ENCODE measurements around the gene ARID1B. TPM values are rescaled to one million over a fixed set of nuclear protein-coding genes. Genes with fewer than 3 reads are reported as not detected.

Gene ARID1B
- total and polyA plus RNA-seq, 10 of the 15 experiments (the other 5 are each of a cell fraction or from before 2014, with no cell fraction given) = 24.7 to 133 (median 54.6) TPM

- no peak for TF ChIP-seq ZNF592 (IDR thresholded peaks at IDR 0.05)
- TF ChIP-seq E2F8 (IDR thresholded peaks at IDR 0.05; ENCODE audit: low read depth, partially characterized antibody) = no peak
- no peak for TF ChIP-seq FOXK2 (IDR thresholded peaks at IDR 0.05)
- no peak for TF ChIP-seq JUNB (IDR thresholded peaks at IDR 0.05)
- no peak for TF ChIP-seq ETV6 (conservative IDR thresholded peaks at IDR 0.05 in 1 of 2, IDR thresholded peaks at IDR 0.05 in 1 of 2; ENCODE audit: borderline replicate concordance in 1 of 2, low read depth in 1 of 2)
- TF ChIP-seq ZNF274 (IDR thresholded peaks at IDR 0.05; ENCODE audit: insufficient read depth, insufficient read length) = no peak
- TF ChIP-seq ZBED1 (IDR thresholded peaks at IDR 0.05; ENCODE audit: borderline replicate concordance) = no peak
These were observed 378.6 kb downstream of the ARID1B start (continued) for GRCh38 chr6:157155804-157156203.

Measured in GM12878 (cell line).